HG03039 (cell line): ENCODE data around the gene USPL1.
"Not testable (repeated sequence)": the region's sequence is repeated elsewhere in the genome, so short reads cannot be mapped to it uniquely, and the experiment has no call there.

Experiments used
- ATAC-seq: cut with Tn5 transposase; IDR thresholded peaks from one replicate; pipeline ENCODE4 v1.9.1; 2021; ENCODE audit warnings: mild to moderate bottlenecking, moderate library complexity; ENCODE audit not compliant: unreplicated experiment

USPL1 gene

GRCh38 chr13:30615866-30616541 lies 1.7 kb upstream of the USPL1 start:
- no peak for ATAC-seq

GRCh38 chr13:30616927-30617314 lies 799 bp upstream of the USPL1 start:
- peak; percentile 12 for ATAC-seq

- ATAC-seq = no peak
Observed at GRCh38 chr13:30618186-30618929, 638 bp downstream of the USPL1 start.

GRCh38 chr13:30618930-30619279 lies 1.2 kb downstream of the USPL1 start:
- ATAC-seq = no peak

- no peak for ATAC-seq
Observed at GRCh38 chr13:30619731-30620130, 2.0 kb downstream of the USPL1 start.

GRCh38 chr13:30620941-30621340 lies 3.2 kb downstream of the USPL1 start:
- no peak for ATAC-seq

- no peak for ATAC-seq
Observed at GRCh38 chr13:30622551-30622950, 4.8 kb downstream of the USPL1 start.

GRCh38 chr13:30623392-30623791 lies 5.7 kb downstream of the USPL1 start:
- ATAC-seq = no peak

- ATAC-seq = no peak
Observed at GRCh38 chr13:30624630-30625029, 6.9 kb downstream of the USPL1 start.

- ATAC-seq = no peak
Observed at GRCh38 chr13:30629527-30629926, 11.8 kb downstream of the USPL1 start.

- ATAC-seq = no peak
Observed at GRCh38 chr13:30633861-30634260, 16.1 kb downstream of the USPL1 start.

GRCh38 chr13:30634838-30635237 lies 17.1 kb downstream of the USPL1 start:
- ATAC-seq = no peak

GRCh38 chr13:30638301-30638700 lies 20.6 kb downstream of the USPL1 start:
- no peak for ATAC-seq

- ATAC-seq = no peak
Observed at GRCh38 chr13:30639671-30640070, 22.0 kb downstream of the USPL1 start.

- not testable (repeated sequence) for ATAC-seq
Observed at GRCh38 chr13:30641173-30641572, 23.5 kb downstream of the USPL1 start.

- no peak for ATAC-seq
Observed at GRCh38 chr13:30645629-30646028, 27.9 kb downstream of the USPL1 start.

- no peak for ATAC-seq
Observed at GRCh38 chr13:30647420-30647819, 29.7 kb downstream of the USPL1 start.

GRCh38 chr13:30647824-30648521 lies 30.3 kb downstream of the USPL1 start:
- no peak for ATAC-seq

- ATAC-seq = no peak
Observed at GRCh38 chr13:30648522-30649012, 30.8 kb downstream of the USPL1 start.

- ATAC-seq = not testable (repeated sequence)
Observed at GRCh38 chr13:30651648-30652047, 33.9 kb downstream of the USPL1 start.

GRCh38 chr13:30652746-30653386 lies 35.1 kb downstream of the USPL1 start:
- no peak for ATAC-seq
